Endodermal cell (in vitro differentiated cells): ENCODE data around the gene PER2. TPM values are rescaled to one million over a fixed set of nuclear protein-coding genes. Genes with fewer than 3 reads are reported as not detected.

ENCODE experiments used
- DNase-seq: peaks from one replicate; pipeline ENCODE4 v3.0.0-alpha.2; 2017
- H3K27ac ChIP-seq: 2 replicates; pipeline ENCODE4 v1.5.1; 2013; ENCODE audit warnings: mild to moderate bottlenecking, low read depth, low read length, moderate library complexity
- H3K27me3 ChIP-seq: 2 replicates; pipeline ENCODE4 v1.6.1; 2013; ENCODE audit warnings: mild to moderate bottlenecking, low read length, moderate library complexity; ENCODE audit not compliant: insufficient read depth, control insufficient read depth, poor library complexity, severe bottlenecking
- H3K36me3 ChIP-seq: 2 replicates; pipeline ENCODE4 v1.7.0; 2013; ENCODE audit warnings: mild to moderate bottlenecking, low read length, moderate library complexity; ENCODE audit not compliant: control insufficient read depth, insufficient read depth
- H3K4me1 ChIP-seq: one replicate; pipeline ENCODE4 v1.7.0; 2013; ENCODE audit warnings: low read length; ENCODE audit not compliant: control insufficient read depth, insufficient read depth
- H3K4me3 ChIP-seq: 2 replicates; pipeline ENCODE4 v1.5.1; 2013; ENCODE audit warnings: mild to moderate bottlenecking, low read length, moderate library complexity
- H3K9ac ChIP-seq: 2 replicates; pipeline ENCODE4 v1.6.1; 2013; ENCODE audit warnings: mild to moderate bottlenecking, low read length, moderate library complexity; ENCODE audit not compliant: poor library complexity, severe bottlenecking; ENCODE audit errors: extremely low read depth
- H3K9me3 ChIP-seq: 2 replicates; pipeline ENCODE4 v1.6.1; 2013; ENCODE audit warnings: mild to moderate bottlenecking, low read length, moderate library complexity; ENCODE audit not compliant: control insufficient read depth
- H3K27ac Mint-ChIP-seq: 2 replicates; pipeline ENCODE4 v1.8.0; 2020; ENCODE audit warnings: mixed read lengths
- H3K27me3 Mint-ChIP-seq: 2 replicates; pipeline ENCODE4 v1.8.0; 2021; ENCODE audit warnings: mild to moderate bottlenecking, mixed read lengths; ENCODE audit not compliant: insufficient read depth
- H3K36me3 Mint-ChIP-seq: 2 replicates; pipeline ENCODE4 v1.8.0; 2020; ENCODE audit warnings: low read depth, mixed read lengths
- H3K4me1 Mint-ChIP-seq: 2 replicates; pipeline ENCODE4 v1.8.0; 2020; ENCODE audit warnings: mixed read lengths
- H3K4me3 Mint-ChIP-seq: 2 replicates; pipeline ENCODE4 v1.8.0; 2020; ENCODE audit warnings: mild to moderate bottlenecking, moderate library complexity, mixed read lengths
- H3K9me3 Mint-ChIP-seq: 2 replicates; pipeline ENCODE4 v1.8.0; 2020; ENCODE audit warnings: mild to moderate bottlenecking, mixed read lengths
- CTCF ChIP-seq: fragments of 200-600 bp; sonication (generic); conservative IDR thresholded peaks from 2 replicates; pipeline ENCODE4 v1.5.0; 2021; ENCODE audit warnings: antibody characterized with exemption, mild to moderate bottlenecking
- WGBS, 2 experiments: methylation state at CpG; one replicate each; pipeline versions ENCODE4 v1.1.5 to v1.1.7; 2013; ENCODE audit warnings: missing lambda C conversion rate in 2 of 2, mixed read lengths in 1 of 2; ENCODE audit not compliant: insufficient coverage in 1 of 2, insufficient read length in 1 of 2; 5-methylcytosine and 5-hydroxymethylcytosine counted together
- total RNA-seq, 2 donors: library from RNA; stranded (reverse); fragmentation: NEBNext Ultra II Directional in 1 of 2; extraction: Animal tissue kit (Norgen Biotek cat#: 25700) in 1 of 2; gene quantifications; 2 replicates in 1 of 2; 3 replicates in 1 of 2; pipeline ENCODE4 v1.2.1, GENCODE V29; 2021

The PER2 gene
- total RNA-seq, 2 donors from 2014 or later, result 9.7 to 13.5 TPM

GRCh38 chr2:238262496-238263122, 25.8 kb downstream of the PER2 start:
- no peak overlapping the region for H3K4me3 Mint-ChIP-seq
- Histone ChIP-seq H3K4me3 (no peak overlapping the region), H3K27me3 (no peaks in the 10 kb centered on the region), H3K36me3 (peaks cover 53% of the 10 kb centered on the region), H3K4me1 (no peaks in the 10 kb centered on the region), H3K27ac (no peak overlapping the region), H3K9me3 (no peaks in the 10 kb centered on the region), H3K9ac (no peak overlapping the region)
- no peak overlapping the region for H3K27ac Mint-ChIP-seq
- WGBS, 2 experiments, result 94 to 95% methylated on average over 8 to 12 of the region's 12 CpGs
- peaks cover 35% of the 10 kb centered on the region for H3K36me3 Mint-ChIP-seq
- no peak for DNase-seq
- H3K9me3 Mint-ChIP-seq, result no peaks in the 10 kb centered on the region
- no peaks in the 10 kb centered on the region for H3K27me3 Mint-ChIP-seq
- H3K4me1 Mint-ChIP-seq, result peaks cover 4% of the 10 kb centered on the region
- TF ChIP-seq CTCF, result no peak

GRCh38 chr2:238261718-238262375, 26.6 kb downstream of the PER2 start:
- H3K4me3 ChIP-seq, result no peak overlapping the region
- Mint-ChIP-seq H3K9me3 (no peaks in the 10 kb centered on the region), H3K27me3 (no peaks in the 10 kb centered on the region), H3K36me3 (peaks cover 28% of the 10 kb centered on the region), H3K4me1 (peaks cover 4% of the 10 kb centered on the region), H3K4me3 (no peak overlapping the region), H3K27ac (no peak overlapping the region)
- peaks cover 53% of the 10 kb centered on the region for H3K36me3 ChIP-seq
- H3K9me3 ChIP-seq, result no peaks in the 10 kb centered on the region
- 91 to 93% methylated on average over 12 to 16 of the region's 16 CpGs for WGBS, 2 experiments
- TF ChIP-seq CTCF, result no peak
- no peaks in the 10 kb centered on the region for H3K4me1 ChIP-seq
- H3K27me3 ChIP-seq, result no peaks in the 10 kb centered on the region
- H3K9ac ChIP-seq, result no peak overlapping the region
- DNase-seq, result no peak
- peak overlapping the region; percentile 75 for H3K27ac ChIP-seq

- H3K9me3 Mint-ChIP-seq, result no peaks in the 10 kb centered on the region
- no peak for TF ChIP-seq CTCF
- 70 to 93% methylated on average over 14 to 18 of the region's 18 CpGs for WGBS, 2 experiments
- H3K4me1 ChIP-seq, result no peaks in the 10 kb centered on the region
- H3K9me3 ChIP-seq, result no peaks in the 10 kb centered on the region
- H3K27ac Mint-ChIP-seq, result no peak overlapping the region
- H3K9ac ChIP-seq, result no peak overlapping the region
- no peak for DNase-seq
- peak overlapping the region; percentile 75 for H3K27ac ChIP-seq
- no peak overlapping the region for H3K4me3 Mint-ChIP-seq
- H3K36me3 Mint-ChIP-seq, result peaks cover 29% of the 10 kb centered on the region
- H3K4me3 ChIP-seq, result no peak overlapping the region
- H3K27me3 ChIP-seq, result no peaks in the 10 kb centered on the region
- no peaks in the 10 kb centered on the region for H3K27me3 Mint-ChIP-seq
- peaks cover 4% of the 10 kb centered on the region for H3K4me1 Mint-ChIP-seq
- H3K36me3 ChIP-seq, result peaks cover 50% of the 10 kb centered on the region
These were observed 27.5 kb downstream of the PER2 start for GRCh38 chr2:238260883-238261282.
